ENCODE data around the gene SLCO2A1.

- TF ChIP-seq CTCF (optimal IDR thresholded peaks at IDR 0.05 in 1 of 3, IDR thresholded peaks at IDR 0.05 in 1 of 3, conservative IDR thresholded peaks at IDR 0.05 in 1 of 3; ENCODE audit: extremely low read depth in 1 of 3, insufficient read depth in 2 of 3, low read length in 3 of 3) (no peak), EZH2 (IDR thresholded peaks at IDR 0.05; ENCODE audit: low read length) (no peak)
Measured at GRCh38 chr3:133955892-133956291, 73.8 kb downstream of the SLCO2A1 start.

Data from keratinocyte (primary cell).